HEK293 (cell line): ENCODE results near the gene ACKR1.

Experiments used
- BCL11B ChIP-seq: fragments of 450-650 bp; formaldehyde crosslinking; IDR thresholded peaks from 2 replicates; pipeline ENCODE4 v1.5.1; 2016; ENCODE audit warnings: low read depth, missing biosample characterization, missing genetic modification characterization
- CTCF ChIP-seq: fragments of 450-650 bp; formaldehyde crosslinking; IDR thresholded peaks from 2 replicates; pipeline ENCODE4 v1.5.1; 2016; ENCODE audit warnings: missing biosample characterization, missing genetic modification characterization
- KLF10 ChIP-seq: fragments of 450-650 bp; IDR thresholded peaks from 2 replicates; pipeline ENCODE4 v1.5.1; 2018; ENCODE audit warnings: missing biosample characterization, mild to moderate bottlenecking, missing genetic modification characterization
- PBX3 ChIP-seq: sonication (generic); formaldehyde crosslinking; IDR thresholded peaks from 2 replicates; pipeline ENCODE4 v1.8.1; 2022; ENCODE audit warnings: mild to moderate bottlenecking, moderate library complexity, missing genetic modification reagents
- ZBTB11 ChIP-seq: fragments of 450-650 bp; formaldehyde crosslinking; conservative IDR thresholded peaks from 2 replicates; pipeline ENCODE4 v1.5.1; 2016; ENCODE audit warnings: low read depth, missing biosample characterization, missing genetic modification characterization
- ZBTB7A ChIP-seq: fragments of 450-650 bp; formaldehyde crosslinking; IDR thresholded peaks from 2 replicates; pipeline ENCODE4 v1.5.1; 2016; ENCODE audit warnings: low read depth, missing biosample characterization, missing genetic modification characterization
- ZFP3 ChIP-seq: fragments of 450-650 bp; formaldehyde crosslinking; IDR thresholded peaks from 2 replicates; pipeline ENCODE4 v1.5.1; 2016; ENCODE audit warnings: low read depth, missing biosample characterization, missing genetic modification characterization
- ZFP37 ChIP-seq: fragments of 450-650 bp; formaldehyde crosslinking; IDR thresholded peaks from 2 replicates; pipeline ENCODE4 v1.5.1; 2016; ENCODE audit warnings: missing biosample characterization, missing genetic modification characterization
- ZNF140 ChIP-seq: fragments of 450-650 bp; formaldehyde crosslinking; IDR thresholded peaks from 2 replicates; pipeline ENCODE4 v1.5.1; 2016; ENCODE audit warnings: missing biosample characterization, missing genetic modification characterization
- ZNF239 ChIP-seq: fragments of 450-650 bp; formaldehyde crosslinking; IDR thresholded peaks from 2 replicates; pipeline ENCODE4 v1.5.1; 2016; ENCODE audit warnings: missing biosample characterization, missing genetic modification characterization
- ZNF558 ChIP-seq: fragments of 450-650 bp; formaldehyde crosslinking; IDR thresholded peaks from 2 replicates; pipeline ENCODE4 v1.5.1; 2016; ENCODE audit warnings: missing biosample characterization, missing genetic modification characterization
- ZNF704 ChIP-seq: fragments of 450-650 bp; formaldehyde crosslinking; IDR thresholded peaks from 2 replicates; pipeline ENCODE4 v1.5.1; 2016; ENCODE audit warnings: missing biosample characterization, missing genetic modification characterization

- no peak for TF ChIP-seq ZBTB11 (tag by site-specific recombination)
- no peak for TF ChIP-seq CTCF (tag by site-specific recombination)
- no peak for TF ChIP-seq ZNF558 (tag by site-specific recombination)
- no peak for TF ChIP-seq KLF10
- TF ChIP-seq ZFP3 = no peak
- no peak for TF ChIP-seq ZNF239 (tag by site-specific recombination)
- TF ChIP-seq ZNF704 = no peak
- TF ChIP-seq BCL11B (tag by site-specific recombination) = no peak
- no peak for TF ChIP-seq ZBTB7A (tag by site-specific recombination)
- TF ChIP-seq PBX3 = no peak
- TF ChIP-seq ZFP37 (tag by site-specific recombination) = no peak
- no peak for TF ChIP-seq ZNF140 (tag by site-specific recombination)
These were observed 34.0 kb upstream of the ACKR1 start for GRCh38 chr1:159170639-159171038.
